Activated naive CD8-positive, alpha-beta T cell (primary cell): ENCODE results near the gene SPIN1.
A peak's percentile ranks its signal among the peaks of the same experiment; 100 is the strongest.

Experiments used
- H3K27ac Mint-ChIP-seq: one replicate; pipeline ENCODE4 v1.8.0; 2021; ENCODE audit warnings: mixed read lengths
- H3K27me3 Mint-ChIP-seq: one replicate; pipeline ENCODE4 v1.8.0; 2021; ENCODE audit warnings: mixed read lengths
- H3K36me3 Mint-ChIP-seq: one replicate; pipeline ENCODE4 v1.8.0; 2021; ENCODE audit warnings: mixed read lengths
- H3K4me1 Mint-ChIP-seq: one replicate; pipeline ENCODE4 v1.8.0; 2021; ENCODE audit warnings: low read depth, mixed read lengths
- H3K4me3 Mint-ChIP-seq: one replicate; pipeline ENCODE4 v1.8.0; 2021; ENCODE audit warnings: mild to moderate bottlenecking, mixed read lengths
- H3K9me3 Mint-ChIP-seq: one replicate; pipeline ENCODE4 v1.8.0; 2021; ENCODE audit warnings: low read depth, mixed read lengths

SPIN1 gene

GRCh38 chr9:88437210-88438146, 49.2 kb downstream of the SPIN1 start:
- Mint-ChIP-seq H3K9me3 (no peaks in the 10 kb centered on the region), H3K27me3 (no peaks in the 10 kb centered on the region), H3K36me3 (peaks cover 30% of the 10 kb centered on the region), H3K4me1 (peaks cover 36% of the 10 kb centered on the region), H3K27ac (no peak overlapping the region), H3K4me3 (no peak overlapping the region)

- Mint-ChIP-seq H3K27me3 (no peaks in the 10 kb centered on the region), H3K27ac (no peak overlapping the region), H3K9me3 (no peaks in the 10 kb centered on the region), H3K4me1 (peaks cover 35% of the 10 kb centered on the region), H3K4me3 (no peak overlapping the region), H3K36me3 (peaks cover 26% of the 10 kb centered on the region)
Measured at GRCh38 chr9:88438811-88439210, 50.6 kb downstream of the SPIN1 start.

- H3K27me3 Mint-ChIP-seq = no peaks in the 10 kb centered on the region
- H3K9me3 Mint-ChIP-seq = peaks cover 4% of the 10 kb centered on the region
- H3K27ac Mint-ChIP-seq = no peak overlapping the region
- peaks cover 40% of the 10 kb centered on the region for H3K4me1 Mint-ChIP-seq
- H3K4me3 Mint-ChIP-seq = no peak overlapping the region
- H3K36me3 Mint-ChIP-seq = peaks cover 28% of the 10 kb centered on the region
Measured at GRCh38 chr9:88441301-88442007, 53.2 kb downstream of the SPIN1 start.

- H3K27ac Mint-ChIP-seq = no peak overlapping the region
- no peaks in the 10 kb centered on the region for H3K27me3 Mint-ChIP-seq
- H3K4me1 Mint-ChIP-seq = peaks cover 48% of the 10 kb centered on the region
- no peak overlapping the region for H3K4me3 Mint-ChIP-seq
- H3K9me3 Mint-ChIP-seq = peaks cover 4% of the 10 kb centered on the region
- peaks cover 19% of the 10 kb centered on the region for H3K36me3 Mint-ChIP-seq
Measured at GRCh38 chr9:88443480-88444113, 55.4 kb downstream of the SPIN1 start.

GRCh38 chr9:88446728-88447127, 58.5 kb downstream of the SPIN1 start:
- peaks cover 37% of the 10 kb centered on the region for H3K4me1 Mint-ChIP-seq
- H3K27me3 Mint-ChIP-seq = no peaks in the 10 kb centered on the region
- H3K4me3 Mint-ChIP-seq = peak overlapping the region; percentile 14
- no peak overlapping the region for H3K27ac Mint-ChIP-seq
- peaks cover 23% of the 10 kb centered on the region for H3K36me3 Mint-ChIP-seq
- H3K9me3 Mint-ChIP-seq = peaks cover 4% of the 10 kb centered on the region

GRCh38 chr9:88447431-88447830, 59.2 kb downstream of the SPIN1 start:
- peaks cover 4% of the 10 kb centered on the region for H3K9me3 Mint-ChIP-seq
- H3K4me1 Mint-ChIP-seq = peaks cover 30% of the 10 kb centered on the region
- peaks cover 26% of the 10 kb centered on the region for H3K36me3 Mint-ChIP-seq
- no peak overlapping the region for H3K4me3 Mint-ChIP-seq
- H3K27me3 Mint-ChIP-seq = no peaks in the 10 kb centered on the region
- H3K27ac Mint-ChIP-seq = no peak overlapping the region

- Mint-ChIP-seq H3K9me3 (peaks cover under 1% of the 10 kb centered on the region), H3K27ac (no peak overlapping the region), H3K4me3 (no peak overlapping the region), H3K4me1 (peaks cover 19% of the 10 kb centered on the region), H3K36me3 (peaks cover 17% of the 10 kb centered on the region), H3K27me3 (no peaks in the 10 kb centered on the region)
Measured at GRCh38 chr9:88451160-88451559, 62.9 kb downstream of the SPIN1 start.

GRCh38 chr9:88458716-88459465, 70.6 kb downstream of the SPIN1 start:
- Mint-ChIP-seq H3K27ac (no peak overlapping the region), H3K4me3 (no peak overlapping the region), H3K27me3 (no peaks in the 10 kb centered on the region), H3K9me3 (no peaks in the 10 kb centered on the region), H3K36me3 (peaks cover 16% of the 10 kb centered on the region), H3K4me1 (peaks cover 11% of the 10 kb centered on the region)

- no peak overlapping the region for H3K27ac Mint-ChIP-seq
Measured at GRCh38 chr9:88460587-88461332, 72.5 kb downstream of the SPIN1 start.

GRCh38 chr9:88462191-88462590, 73.9 kb downstream of the SPIN1 start:
- H3K36me3 Mint-ChIP-seq = peaks cover 12% of the 10 kb centered on the region
- no peaks in the 10 kb centered on the region for H3K27me3 Mint-ChIP-seq
- H3K27ac Mint-ChIP-seq = no peak overlapping the region
- H3K4me3 Mint-ChIP-seq = no peak overlapping the region
- H3K9me3 Mint-ChIP-seq = no peaks in the 10 kb centered on the region
- peaks cover 11% of the 10 kb centered on the region for H3K4me1 Mint-ChIP-seq

More at GRCh38 chr9:88460587-88461332, 72.5 kb downstream of the SPIN1 start:
- Mint-ChIP-seq H3K4me3 (no peak overlapping the region), H3K9me3 (no peaks in the 10 kb centered on the region), H3K27me3 (no peaks in the 10 kb centered on the region), H3K36me3 (peaks cover 14% of the 10 kb centered on the region), H3K4me1 (peaks cover 11% of the 10 kb centered on the region)

GRCh38 chr9:88464851-88465250, 76.6 kb downstream of the SPIN1 start:
- Mint-ChIP-seq H3K9me3 (no peaks in the 10 kb centered on the region), H3K4me1 (peaks cover 11% of the 10 kb centered on the region), H3K36me3 (peaks cover 19% of the 10 kb centered on the region), H3K27ac (no peak overlapping the region), H3K27me3 (no peaks in the 10 kb centered on the region), H3K4me3 (no peak overlapping the region)

GRCh38 chr9:88468226-88468625, 80.0 kb downstream of the SPIN1 start:
- peaks cover 19% of the 10 kb centered on the region for H3K36me3 Mint-ChIP-seq
- no peaks in the 10 kb centered on the region for H3K27me3 Mint-ChIP-seq
- H3K27ac Mint-ChIP-seq = no peak overlapping the region
- H3K4me1 Mint-ChIP-seq = no peaks in the 10 kb centered on the region
- H3K9me3 Mint-ChIP-seq = no peaks in the 10 kb centered on the region
- H3K4me3 Mint-ChIP-seq = no peak overlapping the region

GRCh38 chr9:88476491-88477271, 88.4 kb downstream of the SPIN1 start:
- Mint-ChIP-seq H3K27ac (no peak overlapping the region), H3K4me1 (peaks cover 5% of the 10 kb centered on the region), H3K36me3 (peaks cover 8% of the 10 kb centered on the region), H3K9me3 (no peaks in the 10 kb centered on the region), H3K27me3 (no peaks in the 10 kb centered on the region), H3K4me3 (no peak overlapping the region)
